HG03039 (cell line): ENCODE results near the gene SLC24A4.

Source experiments
- ATAC-seq: cut with Tn5 transposase; IDR thresholded peaks from one replicate; pipeline ENCODE4 v1.9.1; 2021; ENCODE audit warnings: mild to moderate bottlenecking, moderate library complexity; ENCODE audit not compliant: unreplicated experiment

The SLC24A4 gene

DNA sequence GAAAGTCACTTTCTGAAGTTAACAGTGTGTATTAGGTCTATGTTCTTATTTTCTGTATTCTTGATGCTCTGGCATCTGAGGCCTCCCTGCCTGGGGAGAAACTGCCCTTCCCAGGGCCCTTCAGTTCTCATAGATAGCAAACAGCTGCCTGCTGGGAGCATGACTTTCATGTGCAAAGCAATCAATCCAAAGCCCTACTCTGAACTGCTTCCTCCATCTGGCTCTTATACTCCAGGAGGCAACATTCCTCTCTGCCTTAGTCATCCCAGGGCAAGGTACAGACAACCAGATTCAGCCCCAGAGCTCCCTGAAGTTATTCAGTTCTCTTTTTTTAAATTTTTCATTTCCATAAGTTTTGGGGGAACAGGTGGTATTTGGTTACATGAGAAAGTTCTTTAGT is 149.0 kb downstream of the SLC24A4 start:
- no peak for ATAC-seq

DNA sequence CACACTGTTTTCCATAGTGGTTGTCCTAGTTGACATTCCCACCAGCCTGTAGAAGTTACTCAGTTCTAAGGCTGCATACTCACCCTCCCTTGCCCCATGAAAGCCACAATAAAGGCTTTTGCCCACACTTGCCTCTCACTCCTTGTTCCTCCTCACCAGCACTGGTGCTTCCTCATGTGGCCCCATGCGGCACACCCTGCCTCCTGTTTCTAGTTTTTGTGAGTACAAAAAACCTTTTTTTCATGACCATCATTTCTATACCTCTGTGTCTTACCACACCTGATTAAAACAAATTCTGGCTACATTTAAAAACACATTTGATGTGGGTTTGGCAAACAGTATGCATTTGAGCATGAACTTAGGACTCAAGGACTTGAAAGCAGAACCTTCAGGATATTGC is 149.9 kb downstream of the SLC24A4 start:
- no peak for ATAC-seq

DNA sequence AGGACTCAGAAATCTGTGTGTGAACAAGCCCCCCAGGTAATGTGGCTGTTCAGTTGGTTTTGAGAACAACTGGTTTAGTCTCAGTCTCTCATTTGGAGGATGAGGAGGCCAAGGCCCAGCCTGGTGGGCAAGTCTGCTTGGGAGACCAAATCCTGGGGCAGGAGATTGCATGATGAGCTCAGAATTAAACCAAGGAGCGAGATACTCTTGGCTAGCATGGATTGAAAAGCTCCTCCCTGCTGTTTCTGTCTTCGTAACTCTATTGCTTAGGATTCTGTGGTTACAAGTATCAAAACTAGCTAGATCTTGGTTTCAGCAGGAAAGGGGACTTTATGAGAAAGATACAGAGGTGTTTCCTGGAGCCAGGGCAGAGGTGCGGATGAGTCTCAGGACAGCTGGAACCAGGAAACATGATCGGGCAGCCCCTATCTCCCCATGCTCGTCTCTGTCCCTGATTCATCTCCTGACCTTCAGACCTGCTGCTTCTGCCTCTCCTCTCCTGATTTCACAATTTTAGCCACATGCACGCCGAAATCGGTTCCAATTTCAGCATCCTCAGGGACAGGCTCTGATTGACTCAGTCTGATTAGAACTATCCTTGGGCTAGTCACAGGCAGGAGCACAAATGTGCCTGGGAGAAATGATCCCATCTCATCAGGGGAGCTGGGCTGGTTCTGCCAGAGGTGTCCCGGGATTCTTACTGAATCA is 150.4 kb downstream of the SLC24A4 start:
- no peak for ATAC-seq

DNA sequence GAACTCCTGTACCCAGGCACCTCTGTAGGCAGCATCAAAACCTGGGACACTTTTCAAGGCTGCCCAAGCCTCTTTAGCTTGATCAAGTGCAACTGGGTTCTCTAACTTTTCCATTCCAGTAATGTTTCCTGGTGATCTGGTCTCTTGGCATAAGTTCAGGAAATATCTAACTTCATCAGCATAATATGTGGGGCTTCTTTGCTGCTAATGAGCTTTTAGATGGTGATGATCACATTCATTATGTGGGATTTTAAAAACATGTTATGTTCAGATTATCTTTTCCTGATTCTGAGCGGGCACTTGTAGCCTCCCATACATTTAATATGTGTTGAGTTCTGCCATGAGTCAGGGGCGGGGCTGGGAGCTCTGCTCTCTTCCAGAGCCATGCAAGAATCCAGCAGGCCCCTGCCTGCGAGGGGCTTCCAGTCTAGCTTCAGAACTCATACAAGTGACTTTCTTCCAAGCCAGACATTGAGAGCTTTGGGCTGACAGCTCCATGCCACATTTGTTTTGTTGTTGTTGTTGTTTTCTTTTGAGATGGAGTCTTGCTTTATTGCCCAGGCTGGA is 151.1 kb downstream of the SLC24A4 start:
- ATAC-seq, result no peak

DNA sequence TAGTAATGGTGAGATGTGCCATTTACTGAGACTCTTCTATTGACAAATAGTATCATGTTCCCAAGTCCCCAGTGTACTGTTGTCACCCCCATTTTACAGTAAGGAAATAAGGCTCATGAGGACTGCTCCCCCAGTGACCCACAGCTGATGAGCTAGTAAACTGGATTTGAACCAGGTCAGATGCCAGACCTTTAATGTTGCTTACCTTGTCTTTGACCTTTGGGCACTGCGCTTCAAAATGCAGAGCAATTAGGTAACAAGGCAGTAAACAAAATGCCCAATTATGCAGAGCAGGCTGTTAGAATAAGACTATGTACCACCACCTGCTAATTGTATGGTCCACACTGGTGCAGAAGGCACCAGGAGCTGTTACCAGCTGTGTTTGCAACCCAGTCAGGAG is 152.1 kb downstream of the SLC24A4 start:
- ATAC-seq, result no peak

DNA sequence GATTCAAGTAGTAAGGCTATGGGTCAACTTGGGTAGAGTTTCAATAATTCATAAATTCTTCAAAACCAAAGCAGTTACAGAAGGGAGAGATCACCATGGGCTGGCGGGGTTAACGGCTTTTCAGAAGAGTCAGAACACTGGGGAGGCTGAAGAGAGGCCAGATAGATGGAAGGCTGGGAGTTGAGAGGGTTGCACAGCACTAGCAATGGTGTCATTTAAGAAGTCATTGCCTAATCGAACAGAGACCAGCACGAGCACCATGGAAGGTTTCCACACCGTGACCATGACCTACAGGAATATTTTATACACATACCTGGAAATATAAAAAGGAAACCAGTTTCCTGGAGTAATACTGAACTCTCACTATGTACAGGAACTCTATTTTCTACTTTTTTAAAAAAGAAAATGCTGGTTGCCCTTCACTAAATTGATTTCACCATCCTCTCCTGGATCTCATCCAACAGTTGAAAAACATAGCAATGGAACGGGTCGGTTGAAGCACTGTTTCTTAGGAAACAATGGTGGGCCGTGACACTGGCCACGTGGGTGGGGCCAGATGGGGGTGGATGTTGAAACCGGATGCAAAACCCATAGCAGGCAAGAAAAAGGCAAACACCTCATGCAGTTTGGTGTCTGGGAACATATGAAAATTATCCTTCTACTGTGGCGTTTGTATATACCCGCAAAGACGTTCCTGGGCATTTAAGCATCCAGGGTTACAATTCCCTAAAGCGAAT is 152.7 kb downstream of the SLC24A4 start:
- no peak for ATAC-seq

DNA sequence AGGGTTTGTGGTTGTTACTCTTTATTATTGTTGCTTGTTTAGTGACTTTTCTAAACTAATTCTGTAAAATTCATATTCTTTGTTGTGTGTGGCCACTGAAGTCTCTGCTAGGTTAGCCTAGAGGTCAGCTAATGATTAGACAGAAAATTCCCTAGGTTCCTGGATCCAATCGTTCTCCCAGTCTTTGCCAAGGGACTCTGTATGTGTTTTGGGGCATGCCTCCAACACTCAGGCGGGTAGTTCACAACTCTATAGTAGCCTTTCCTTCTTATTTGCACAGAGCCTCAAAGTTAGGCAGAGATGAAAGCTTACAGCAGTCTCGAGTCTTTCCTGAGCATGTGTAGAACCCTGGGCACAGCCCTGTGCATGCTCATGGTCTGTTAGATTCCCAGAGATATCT is 157.9 kb downstream of the SLC24A4 start:
- no peak for ATAC-seq

DNA sequence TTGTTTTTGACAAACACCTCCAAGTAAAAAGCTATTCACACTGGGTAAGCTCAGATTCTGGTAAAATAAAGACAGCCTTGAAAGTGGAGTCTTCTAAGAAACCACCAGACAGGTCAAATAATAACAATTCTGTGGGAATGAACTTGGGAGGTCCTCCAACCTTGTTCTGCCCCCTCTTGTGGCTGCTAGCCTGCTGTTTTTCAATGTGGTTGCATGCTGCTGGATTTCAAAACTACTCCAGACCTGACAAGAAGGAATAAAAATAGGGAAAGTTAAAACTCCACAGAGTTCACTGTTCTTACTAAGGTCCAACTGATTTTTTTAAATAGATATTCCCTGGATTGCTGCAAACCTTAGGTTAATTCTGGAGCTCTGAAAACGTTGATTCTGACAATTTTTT is 158.4 kb downstream of the SLC24A4 start:
- ATAC-seq, result no peak

DNA sequence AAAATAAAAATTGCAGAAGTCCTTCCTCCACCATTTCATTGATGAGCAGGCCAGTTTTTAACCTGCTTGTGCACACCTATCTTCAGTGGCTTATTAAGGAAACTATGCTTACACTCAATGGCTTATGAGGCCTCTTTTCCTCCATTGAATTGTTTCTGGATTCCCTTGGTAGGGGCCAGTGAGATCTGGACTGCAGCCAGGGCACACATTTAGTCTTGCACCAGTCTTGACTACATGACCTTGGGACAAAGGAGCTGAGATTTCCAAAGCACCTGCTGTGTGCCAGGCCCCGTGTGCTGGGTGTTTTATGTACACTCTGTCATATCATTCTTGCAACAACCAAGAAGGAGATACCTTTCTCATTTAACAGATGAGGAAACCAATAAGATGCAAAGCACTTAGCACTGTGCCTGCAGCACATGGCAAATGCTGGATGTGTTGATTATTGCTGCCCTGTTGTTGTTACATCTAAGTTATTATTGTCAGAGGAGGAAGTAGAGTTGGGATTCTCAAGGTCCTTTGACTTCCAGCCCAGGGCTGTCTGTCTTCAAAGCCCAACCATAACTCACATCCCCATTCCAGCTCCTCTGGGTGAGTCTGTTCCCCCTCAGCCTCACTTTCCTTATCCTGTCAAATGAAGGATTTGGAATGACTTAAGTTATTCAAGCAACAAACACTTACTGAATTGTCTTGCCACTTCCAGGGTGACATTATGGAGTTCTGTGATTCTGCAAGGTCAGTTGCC is 159.0 kb downstream of the SLC24A4 start:
- no peak for ATAC-seq

DNA sequence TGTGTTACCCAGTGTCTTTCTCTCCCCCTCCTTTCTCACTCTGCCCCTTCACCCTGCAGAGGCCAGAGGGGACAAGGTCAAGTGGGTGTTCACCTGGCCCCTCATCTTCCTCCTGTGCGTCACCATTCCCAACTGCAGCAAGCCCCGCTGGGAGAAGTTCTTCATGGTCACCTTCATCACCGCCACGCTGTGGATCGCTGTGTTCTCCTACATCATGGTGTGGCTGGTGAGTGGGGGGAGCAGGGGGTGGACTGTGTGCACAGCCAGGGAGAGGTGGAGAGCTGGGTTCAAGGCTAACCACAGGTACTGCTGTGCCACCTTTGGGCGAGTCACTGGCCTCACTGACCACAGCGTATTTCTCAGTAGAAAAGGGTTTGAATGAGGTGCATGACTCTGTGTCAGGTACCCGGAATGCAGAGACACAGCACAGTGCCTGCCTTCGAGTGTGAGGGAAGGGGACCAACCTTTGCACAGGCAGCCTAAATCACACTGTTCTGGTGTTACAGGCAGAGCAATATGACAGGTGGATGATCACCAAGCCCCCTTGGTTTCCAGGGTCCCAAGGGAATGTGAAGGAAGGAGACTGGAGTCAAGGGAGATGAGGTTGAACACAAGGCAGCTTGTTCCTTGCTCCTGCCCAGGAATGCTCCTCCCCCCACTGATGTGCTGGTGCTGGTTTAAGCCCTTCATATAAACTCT is 159.8 kb downstream of the SLC24A4 start:
- ATAC-seq, result no peak

DNA sequence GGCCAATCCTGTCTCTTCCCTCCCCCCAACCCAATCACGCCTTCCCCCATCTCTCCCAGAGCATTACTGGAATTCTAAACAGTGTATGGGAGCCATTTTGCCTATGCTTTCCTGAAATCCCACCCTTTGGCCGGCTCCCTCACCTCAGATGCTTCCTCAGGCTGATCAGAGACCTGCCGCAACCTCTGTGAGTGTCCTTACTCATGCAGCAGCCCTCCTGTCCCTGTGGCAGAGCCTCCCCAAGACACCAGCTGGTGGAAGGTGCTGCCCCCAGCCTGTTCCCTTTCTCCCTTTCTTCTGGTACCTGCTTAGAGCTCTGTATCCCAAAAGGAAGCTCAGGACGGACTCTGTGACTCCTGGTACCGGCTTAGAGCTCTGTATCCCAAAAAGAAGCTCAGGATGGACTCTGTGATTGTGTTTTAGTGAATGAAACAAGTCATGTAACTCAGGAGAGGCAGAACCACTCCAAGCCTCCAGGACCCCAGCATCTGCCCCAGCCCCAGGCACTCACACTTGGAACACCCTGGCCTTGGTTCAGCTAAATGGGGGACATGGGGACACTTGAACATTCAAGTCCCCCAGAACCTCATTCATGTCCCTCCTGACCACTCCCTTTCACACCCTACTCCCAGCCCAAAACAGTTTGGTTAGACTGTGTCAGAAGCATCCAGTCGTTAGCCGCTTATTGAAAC is 161.3 kb downstream of the SLC24A4 start:
- no peak for ATAC-seq

DNA sequence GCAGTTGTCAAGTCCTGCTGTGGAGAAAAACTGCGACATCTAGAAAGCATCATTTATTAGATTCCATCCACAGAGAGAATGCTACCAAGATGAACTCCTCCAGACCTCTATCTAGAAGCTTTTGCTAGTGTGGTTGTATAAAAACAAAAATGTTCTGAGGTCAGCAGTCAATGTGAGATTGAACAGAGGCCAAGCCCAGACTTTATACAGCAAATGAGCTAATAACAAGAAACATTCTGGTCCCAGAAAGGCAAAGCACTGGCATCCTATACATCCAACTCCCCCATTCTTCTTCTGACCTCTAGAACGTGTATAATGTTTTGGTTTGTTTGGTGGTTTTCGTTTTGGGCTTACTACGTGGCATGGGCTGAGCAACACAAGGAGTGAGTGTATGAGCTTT is 163.9 kb downstream of the SLC24A4 start:
- ATAC-seq, result no peak

DNA sequence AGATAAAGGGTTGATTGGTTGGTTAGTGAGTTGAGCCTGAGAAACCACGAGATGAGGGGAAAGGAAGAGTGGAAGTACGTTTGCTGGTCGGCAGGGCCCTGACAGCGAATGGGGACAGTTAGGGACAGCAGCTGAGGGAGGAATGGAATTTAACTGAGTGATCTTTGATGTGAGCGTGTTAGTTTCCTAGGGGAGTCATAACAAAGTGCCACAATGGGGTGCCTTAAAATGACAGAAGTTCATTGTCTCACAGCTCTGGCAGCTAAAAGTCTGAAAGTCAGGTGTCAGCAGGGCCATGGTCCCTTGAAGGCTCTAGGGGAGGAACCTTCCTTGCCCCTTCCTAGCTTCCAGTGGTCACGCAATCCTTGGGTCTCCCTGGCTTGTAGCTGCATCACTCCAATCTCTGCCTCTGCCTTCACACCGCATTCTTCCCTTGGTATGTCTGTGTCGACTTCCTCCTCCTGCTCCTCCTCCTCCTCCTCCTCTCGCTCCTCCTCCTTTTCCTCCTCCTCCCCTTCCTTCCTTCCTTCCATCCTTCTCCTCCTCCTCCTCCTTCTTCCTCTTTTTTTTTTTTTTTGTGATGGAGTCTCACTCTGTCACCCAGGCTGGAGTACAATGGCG is 164.7 kb downstream of the SLC24A4 start:
- no peak for ATAC-seq

DNA sequence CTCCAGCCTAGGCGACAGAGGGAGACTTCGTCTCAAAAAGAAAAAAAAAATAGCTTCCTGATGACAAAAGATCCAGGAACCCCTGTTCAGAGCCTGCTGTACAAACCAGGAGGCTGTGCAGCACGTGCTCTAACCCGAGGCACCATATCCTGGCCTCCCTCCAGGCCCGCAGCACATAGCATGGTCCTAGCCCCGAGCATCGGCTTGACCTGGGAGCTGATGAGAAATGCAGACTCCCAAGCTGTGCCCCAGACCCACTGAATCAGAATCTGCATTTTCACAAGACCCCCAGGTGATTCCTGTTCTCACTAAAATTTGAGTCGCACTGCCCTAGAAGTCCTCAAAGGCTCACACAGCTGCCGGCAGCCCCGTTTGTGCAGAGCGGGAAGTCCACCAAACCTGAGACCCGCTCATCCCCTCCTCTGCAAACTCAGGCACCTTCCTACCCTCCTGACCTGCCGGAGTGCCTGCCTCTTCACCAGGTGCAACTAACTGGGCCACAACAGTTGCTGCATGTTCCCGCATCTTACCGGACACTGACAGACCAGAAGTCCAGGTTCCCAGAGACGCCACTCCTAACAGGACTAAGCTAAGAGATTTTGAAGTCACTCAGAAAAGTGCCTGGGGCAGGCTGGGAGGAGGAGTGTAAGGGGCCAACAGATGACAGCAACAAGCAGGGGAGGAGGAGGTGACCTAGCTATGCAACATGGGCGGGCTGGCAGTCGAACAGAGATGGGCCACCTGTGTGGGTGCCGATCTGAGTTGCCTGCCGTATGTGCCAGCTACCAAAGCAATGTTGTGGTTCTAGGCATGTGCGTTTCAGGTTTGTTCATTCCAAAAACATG is 166.7 kb downstream of the SLC24A4 start:
- ATAC-seq, result no peak

DNA sequence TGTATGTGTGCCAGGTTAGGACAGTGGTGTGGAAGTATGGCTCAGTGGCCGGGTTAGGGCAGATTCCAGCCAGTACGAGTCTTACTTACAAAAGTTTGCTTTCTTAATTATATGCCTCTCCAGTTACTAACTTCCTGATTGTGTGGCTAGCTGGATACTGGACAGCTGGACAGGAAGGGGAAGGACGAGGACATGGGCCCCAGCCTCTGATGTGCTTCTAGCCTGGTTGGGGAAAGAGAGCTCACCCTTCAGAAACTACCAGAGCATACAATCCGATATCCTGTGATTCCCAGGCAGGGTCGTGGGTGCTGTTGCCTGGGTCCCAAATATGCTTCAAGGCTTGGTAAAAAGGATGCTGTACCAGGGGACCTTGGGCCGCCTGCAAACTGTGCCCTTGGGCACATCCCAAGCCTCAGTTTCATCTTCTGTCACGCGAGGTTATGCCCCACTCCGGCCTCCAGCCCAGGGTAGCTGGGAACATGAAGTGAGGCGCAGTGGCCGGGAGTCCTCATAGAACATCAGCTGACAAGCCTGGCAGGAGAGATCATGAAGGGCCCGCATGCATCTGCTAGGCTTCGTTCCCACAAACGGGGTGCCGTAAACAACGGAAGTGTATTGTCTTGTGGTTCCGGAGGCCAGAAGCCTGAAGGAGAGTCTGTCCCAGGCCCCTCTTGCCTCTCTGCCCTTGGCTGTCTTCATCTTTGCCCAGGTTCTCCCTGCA is 167.4 kb downstream of the SLC24A4 start:
- no peak for ATAC-seq

DNA sequence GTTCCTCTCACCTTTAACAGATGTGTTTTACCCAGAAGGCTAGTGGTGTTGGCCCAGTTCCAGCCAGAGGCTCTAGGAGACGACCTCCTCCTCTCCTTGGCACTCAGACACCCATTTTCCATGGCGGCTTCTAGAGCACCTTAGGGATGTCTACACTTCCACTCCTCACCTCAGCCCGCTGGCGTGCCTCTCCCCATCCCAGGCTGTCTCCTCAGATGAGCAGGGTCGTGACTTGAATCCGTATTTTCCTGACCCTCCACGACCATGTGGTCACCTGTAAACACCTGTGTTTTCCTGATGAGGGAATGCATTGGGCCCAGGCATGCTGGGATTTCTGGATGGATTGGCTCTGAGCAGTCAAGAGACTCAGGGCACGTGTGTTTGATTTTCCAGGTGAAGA is 168.8 kb downstream of the SLC24A4 start:
- ATAC-seq, result no peak

DNA sequence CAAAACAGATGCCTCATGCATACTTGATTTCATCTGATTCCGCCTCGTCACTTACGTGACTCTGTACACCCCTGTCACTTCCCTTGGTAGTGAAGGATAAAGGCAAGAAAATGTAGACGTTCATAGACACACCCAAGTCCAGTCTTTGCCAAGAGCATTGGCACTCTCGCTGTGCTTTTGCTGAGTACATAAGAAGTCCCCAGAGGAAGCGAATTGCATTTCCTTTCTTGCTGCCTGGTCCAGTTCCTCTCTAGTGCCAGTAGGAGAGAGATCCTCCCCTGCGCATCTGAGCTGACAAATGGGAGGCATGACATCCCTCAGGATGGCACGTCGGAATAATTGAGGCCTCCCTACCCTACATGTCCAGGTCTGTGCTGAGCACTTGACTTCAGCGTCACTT is 169.3 kb downstream of the SLC24A4 start:
- no peak for ATAC-seq

DNA sequence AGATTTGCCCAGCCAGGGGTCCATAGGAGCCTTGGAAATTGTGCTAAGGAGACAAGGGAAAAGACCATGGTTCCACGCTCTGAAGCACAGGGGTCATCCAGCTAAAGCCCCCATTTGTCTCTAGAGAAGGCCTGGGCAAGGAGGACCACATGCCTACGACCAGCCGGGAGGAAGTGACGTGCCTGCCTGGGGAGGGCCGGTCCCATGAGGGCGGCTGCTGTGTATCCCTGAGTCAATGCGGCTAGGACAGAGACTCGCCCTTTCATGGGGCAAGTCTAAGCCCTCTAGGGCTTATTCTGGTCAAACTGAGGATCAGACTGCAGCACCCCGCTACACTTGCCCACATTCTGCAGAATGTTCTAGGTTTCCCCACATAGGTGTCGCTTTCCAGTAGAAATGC is 170.1 kb downstream of the SLC24A4 start:
- ATAC-seq, result no peak
